ENCODE data around the gene GPR42.
"Not testable (repeated sequence)": the region's sequence is repeated elsewhere in the genome, so short reads cannot be mapped to it uniquely, and the experiment has no call there.

The GPR42 gene

GRCh38 chr19:35346193-35347052 lies 24.4 kb upstream of the GPR42 start:
- peak; percentile 43 to 61 for DNase-seq (ENCODE audit: low read depth in 2 of 2)

DNA sequence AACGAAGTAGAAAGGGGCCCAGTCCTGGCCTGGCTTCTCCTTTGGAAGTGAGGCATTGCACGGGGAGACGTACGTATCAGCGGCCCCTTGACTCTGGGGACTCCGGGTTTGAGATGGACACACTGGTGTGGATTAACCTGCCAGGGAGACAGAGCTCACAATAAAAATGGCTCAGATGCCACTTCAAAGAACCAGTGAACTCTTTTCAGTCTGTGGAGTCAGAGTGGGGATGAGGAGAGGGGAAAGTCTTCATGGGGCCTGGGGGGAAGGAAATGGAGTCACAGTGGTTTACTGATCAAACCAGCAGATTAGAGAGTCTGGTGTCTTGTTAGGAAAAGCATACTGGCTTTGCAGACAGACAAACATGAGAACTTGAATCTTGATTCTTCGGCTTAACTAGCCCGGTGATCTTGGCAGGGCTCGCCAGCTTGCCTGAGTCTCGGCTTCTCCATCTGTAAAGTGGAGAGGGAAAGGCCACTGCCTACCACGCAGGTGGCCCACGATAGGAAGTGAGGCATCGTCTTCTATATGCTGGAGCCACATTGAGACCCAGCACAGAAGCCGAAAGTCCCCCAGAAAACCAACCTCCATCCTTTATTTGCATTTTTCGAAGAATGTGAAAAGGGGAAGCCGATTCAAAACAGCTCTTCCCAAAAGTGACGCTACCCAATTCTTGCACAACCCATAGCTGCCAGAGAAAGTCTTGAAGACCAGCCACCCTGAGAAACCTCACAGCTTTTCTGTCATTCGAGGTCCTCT lies 23.5 kb upstream of the GPR42 start, which contains the start of gene FFAR1:
Gene FFAR1 (plus strand): TSS at position 732 of the 759 bp plus-strand sequence. CDS start 3,650 bp downstream, outside the sequence.
- DNase-seq (ENCODE audit: low read depth in 2 of 2), result peak; percentile 27 to 40

DNA sequence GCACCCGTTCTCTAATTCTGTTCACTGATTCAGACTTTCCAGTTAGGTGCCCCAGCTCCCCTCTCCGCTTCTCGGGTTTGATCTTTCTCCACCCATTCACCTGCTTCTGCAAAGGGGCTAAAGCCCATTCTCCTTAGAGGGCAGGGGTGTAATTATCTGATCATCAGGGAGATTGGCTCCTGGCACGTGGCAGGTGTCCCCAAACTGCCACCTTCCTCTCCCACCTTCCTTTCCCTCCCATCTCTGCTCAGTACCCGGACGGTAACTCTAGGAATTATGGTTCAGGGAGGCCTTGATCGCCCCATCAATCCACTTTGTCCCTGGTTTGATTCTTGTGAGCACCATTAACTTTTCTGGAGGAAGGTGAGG lies 23.0 kb upstream of the GPR42 start:
- no peak for DNase-seq (ENCODE audit: low read depth in 2 of 2)

DNA sequence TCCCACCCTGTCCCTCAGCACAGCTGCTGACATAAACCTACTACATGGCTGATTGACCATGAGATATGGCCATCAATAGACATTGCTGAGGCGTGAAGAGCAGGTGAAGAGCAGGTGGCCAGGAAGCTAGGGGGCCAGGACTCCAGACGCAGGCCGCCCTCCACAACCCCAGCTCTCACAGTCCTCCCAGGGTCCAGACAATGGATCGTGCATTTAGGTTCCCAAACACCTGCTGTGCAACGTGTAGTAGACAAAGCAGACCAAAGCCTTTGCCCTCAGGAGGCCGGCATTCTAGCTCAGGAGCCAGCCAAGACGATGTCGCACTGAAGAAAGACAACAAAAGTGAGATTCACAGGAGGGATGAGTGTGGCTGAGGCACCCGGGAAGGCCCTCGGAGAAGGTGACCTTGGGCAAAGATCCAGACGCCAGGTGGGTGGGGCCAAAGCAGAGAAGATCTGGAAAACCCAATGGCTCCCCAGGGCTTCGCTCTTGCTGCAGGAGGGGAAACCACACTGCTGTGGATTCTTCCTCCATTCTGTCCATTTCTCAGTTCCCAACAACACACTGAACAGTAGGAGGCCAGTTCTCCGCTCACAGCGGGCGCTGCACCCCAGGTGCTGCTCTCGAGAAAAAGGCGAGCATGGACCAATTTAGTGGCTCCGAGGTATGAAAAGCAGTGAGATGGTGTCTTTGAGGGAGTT lies 21.8 kb upstream of the GPR42 start:
- no peak for DNase-seq (ENCODE audit: low read depth in 2 of 2)

- DNase-seq (ENCODE audit: low read depth in 2 of 2), result no peak
Measured at GRCh38 chr19:35349614-35350521, 21.0 kb upstream of the GPR42 start.

GRCh38 chr19:35350591-35350990 lies 20.3 kb upstream of the GPR42 start:
- DNase-seq (ENCODE audit: low read depth in 2 of 2), result no peak

- DNase-seq (ENCODE audit: low read depth in 2 of 2), result no peak
Measured at GRCh38 chr19:35351411-35352176, 19.3 kb upstream of the GPR42 start.

- no peak for DNase-seq (ENCODE audit: low read depth in 2 of 2)
Measured at GRCh38 chr19:35352177-35352447, 18.8 kb upstream of the GPR42 start.

DNA sequence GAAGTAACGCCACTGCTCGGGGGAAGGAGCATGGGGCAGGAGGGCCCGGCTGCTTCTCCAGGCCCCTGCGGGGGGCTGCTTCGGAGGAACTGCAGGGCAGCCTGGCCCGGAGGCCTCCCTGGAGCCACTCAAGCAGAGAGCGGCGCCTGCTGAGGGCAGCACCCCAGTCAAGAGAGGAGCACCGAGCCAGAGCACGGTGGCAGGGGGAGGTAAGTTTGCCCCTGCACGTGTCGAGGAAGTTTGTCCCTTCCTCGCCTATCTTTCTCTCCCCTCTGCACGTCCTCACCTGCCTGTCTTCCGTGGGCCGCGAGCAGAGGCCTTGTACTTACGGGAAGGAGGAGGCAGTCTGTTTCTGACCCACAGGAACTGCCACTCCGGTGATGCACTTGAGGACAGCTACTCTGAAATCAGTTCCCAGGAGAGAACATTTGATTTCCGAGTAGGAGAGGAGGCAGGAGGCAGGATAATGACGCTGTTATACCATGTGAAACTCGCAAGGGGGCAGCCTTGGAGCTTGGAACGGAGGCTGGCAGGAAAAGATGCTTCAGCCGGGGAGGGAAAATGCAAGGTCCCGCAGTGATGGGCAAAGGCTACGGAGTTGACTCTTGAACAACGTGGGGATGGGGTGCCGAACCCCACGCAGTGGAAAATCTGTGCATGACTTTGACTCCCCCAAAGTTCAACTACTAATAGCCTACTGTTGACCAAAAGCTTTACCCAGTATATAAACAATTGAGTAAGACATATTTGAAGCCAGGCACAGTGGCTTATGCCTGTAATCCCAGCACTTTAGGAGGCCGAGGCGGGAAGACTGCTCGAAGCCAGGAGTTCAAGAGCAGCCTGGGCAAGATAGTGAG lies 18.2 kb upstream of the GPR42 start:
- peak; percentile 60 to 65 for DNase-seq (ENCODE audit: low read depth in 2 of 2)

DNA sequence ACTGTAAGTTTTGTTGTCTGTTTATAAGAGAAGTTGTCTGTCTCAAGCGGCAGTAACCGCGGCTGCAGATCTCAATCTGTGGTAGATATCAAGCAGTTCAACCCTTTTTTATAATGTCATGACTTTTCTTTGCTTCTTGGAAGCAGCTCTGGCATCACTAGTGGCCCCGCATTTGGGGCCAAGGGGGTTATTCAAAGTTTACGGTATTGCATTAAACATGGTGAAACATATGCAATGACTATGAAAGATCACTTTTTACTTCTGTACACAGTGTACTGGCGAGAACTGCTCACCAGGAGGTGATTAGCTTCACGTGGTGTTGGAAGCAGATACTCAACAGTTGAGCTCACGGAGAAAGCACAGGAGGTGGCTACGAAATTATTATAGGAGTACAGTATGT lies 17.2 kb upstream of the GPR42 start:
- DNase-seq (ENCODE audit: low read depth in 2 of 2), result no peak

DNA sequence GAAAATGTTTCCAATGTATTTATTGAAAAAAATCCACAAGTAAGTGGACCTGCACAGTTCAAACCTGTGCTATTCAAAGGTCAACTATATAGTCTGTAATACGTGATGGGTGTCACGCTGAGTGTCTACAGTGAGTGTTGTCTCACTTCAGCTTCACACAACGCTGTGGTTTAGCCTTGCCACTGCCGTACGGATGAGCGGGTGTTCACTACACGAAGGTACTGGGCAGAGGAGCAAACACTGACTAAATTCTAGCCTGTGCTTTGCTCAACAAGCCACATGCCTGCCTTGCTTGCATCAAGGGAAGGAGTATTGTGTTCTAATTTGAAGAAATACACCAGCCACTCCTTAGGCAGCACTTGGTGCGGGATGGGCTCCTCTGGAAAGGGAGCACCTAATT lies 16.0 kb upstream of the GPR42 start:
- DNase-seq (ENCODE audit: low read depth in 2 of 2), result no peak

DNA sequence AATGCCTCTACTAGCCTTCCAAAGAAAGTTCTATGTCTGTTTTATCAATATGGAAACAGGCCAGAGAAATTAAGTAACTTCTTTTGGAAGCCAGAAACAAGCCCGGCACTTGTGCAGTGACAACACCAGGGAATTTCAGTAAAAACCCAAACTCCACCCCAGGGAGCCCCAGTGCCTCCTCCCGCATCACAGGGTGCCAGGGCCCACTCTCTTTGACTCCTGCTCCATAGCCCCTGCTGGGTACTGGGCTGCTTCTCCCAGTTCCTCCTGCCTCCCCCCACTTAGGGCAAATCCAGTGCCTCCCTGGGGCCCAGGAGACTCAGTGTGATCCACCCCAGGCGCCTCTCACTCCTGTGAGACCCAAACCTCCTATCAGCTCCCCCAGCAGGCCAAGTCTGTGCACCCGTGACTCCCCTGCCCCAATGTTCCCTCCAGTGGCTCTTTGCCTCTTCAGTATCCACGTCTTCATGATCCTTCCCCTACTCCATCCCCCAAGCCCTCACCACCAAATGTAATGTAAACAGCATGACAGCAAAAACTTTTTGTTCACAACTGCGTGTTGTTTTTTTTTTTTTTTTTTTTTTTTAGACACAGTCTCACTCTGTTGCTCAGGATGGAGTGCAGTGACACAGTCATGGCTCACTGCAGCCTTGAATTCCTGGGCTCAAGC lies 14.9 kb upstream of the GPR42 start:
- no peak for DNase-seq (ENCODE audit: low read depth in 2 of 2)

DNA sequence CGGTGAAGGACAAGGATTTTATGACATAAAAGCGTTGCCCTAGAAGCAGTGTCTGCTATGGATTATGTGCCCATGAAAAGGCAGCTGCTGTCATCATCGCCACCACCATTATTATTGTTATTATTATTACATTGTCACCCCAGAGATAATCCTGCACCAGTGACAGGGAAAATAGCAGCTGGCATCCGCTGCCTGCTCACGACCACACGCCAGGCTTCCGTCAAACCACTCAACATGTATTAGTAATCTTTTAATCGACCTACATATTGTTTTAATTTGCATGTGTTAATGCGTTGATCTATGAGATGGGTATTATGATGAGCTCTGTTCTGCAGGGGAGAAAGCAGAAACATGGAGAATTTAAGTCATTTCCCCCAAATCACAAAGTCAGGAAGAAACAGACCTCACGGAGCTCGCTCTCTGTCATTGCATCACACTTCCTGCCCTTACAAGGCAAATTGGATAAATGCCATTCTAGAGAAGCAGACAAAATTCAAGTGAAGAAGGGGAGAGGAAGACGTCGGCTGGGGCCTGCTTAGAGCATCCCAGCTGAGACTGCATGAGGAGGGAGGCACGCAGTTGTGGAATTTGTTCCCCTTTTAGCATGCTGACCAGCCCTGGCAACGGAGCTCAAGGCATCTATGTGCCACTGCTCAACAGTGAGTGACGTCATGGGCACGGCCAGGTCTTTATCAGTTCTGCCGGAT lies 12.8 kb upstream of the GPR42 start, which contains the start of gene FFAR3:
Gene FFAR3 (plus strand): TSS at position 594 of the 707 bp plus-strand sequence. CDS start 431 bp downstream, outside the sequence.
- DNase-seq (ENCODE audit: low read depth in 2 of 2), result no peak

GRCh38 chr19:35358834-35359233 lies 12.0 kb upstream of the GPR42 start:
- DNase-seq (ENCODE audit: low read depth in 2 of 2), result not testable (repeated sequence)

DNA sequence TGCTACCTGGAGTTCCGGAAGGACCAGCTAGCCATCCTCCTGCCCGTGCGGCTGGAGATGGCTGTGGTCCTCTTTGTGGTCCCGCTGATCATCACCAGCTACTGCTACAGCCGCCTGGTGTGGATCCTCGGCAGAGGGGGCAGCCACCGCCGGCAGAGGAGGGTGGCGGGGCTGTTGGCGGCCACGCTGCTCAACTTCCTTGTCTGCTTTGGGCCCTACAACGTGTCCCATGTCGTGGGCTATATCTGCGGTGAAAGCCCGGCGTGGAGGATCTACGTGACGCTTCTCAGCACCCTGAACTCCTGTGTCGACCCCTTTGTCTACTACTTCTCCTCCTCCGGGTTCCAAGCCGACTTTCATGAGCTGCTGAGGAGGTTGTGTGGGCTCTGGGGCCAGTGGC lies 11.5 kb upstream of the GPR42 start:
- not testable (repeated sequence) for DNase-seq (ENCODE audit: low read depth in 2 of 2)

- DNase-seq (ENCODE audit: low read depth in 2 of 2), result not testable (repeated sequence)
Measured at GRCh38 chr19:35360081-35360480, 10.8 kb upstream of the GPR42 start.

- no peak for DNase-seq (ENCODE audit: low read depth in 2 of 2)
Measured at GRCh38 chr19:35360880-35361420, 9.9 kb upstream of the GPR42 start.
